Camera-type eye (tissue), 1 donor: ENCODE results near the gene KIF19. TPM values are rescaled to one million over a fixed set of nuclear protein-coding genes. Genes with fewer than 3 reads are reported as not detected.

Experiments used
- total RNA-seq: library from RNA; depleted of rRNA; stranded (reverse); fragments of >200 nt; gene quantifications from one replicate; pipeline ENCODE4 v1.2.3, GENCODE V29; 2014

Gene KIF19, protein sequence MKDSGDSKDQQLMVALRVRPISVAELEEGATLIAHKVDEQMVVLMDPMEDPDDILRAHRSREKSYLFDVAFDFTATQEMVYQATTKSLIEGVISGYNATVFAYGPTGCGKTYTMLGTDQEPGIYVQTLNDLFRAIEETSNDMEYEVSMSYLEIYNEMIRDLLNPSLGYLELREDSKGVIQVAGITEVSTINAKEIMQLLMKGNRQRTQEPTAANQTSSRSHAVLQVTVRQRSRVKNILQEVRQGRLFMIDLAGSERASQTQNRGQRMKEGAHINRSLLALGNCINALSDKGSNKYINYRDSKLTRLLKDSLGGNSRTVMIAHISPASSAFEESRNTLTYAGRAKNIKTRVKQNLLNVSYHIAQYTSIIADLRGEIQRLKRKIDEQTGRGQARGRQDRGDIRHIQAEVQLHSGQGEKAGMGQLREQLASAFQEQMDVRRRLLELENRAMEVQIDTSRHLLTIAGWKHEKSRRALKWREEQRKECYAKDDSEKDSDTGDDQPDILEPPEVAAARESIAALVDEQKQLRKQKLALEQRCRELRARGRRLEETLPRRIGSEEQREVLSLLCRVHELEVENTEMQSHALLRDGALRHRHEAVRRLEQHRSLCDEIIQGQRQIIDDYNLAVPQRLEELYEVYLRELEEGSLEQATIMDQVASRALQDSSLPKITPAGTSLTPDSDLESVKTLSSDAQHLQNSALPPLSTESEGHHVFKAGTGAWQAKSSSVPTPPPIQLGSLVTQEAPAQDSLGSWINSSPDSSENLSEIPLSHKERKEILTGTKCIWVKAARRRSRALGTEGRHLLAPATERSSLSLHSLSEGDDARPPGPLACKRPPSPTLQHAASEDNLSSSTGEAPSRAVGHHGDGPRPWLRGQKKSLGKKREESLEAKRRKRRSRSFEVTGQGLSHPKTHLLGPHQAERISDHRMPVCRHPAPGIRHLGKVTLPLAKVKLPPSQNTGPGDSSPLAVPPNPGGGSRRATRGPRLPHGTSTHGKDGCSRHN
- 18.6 TPM for total RNA-seq

DNA sequence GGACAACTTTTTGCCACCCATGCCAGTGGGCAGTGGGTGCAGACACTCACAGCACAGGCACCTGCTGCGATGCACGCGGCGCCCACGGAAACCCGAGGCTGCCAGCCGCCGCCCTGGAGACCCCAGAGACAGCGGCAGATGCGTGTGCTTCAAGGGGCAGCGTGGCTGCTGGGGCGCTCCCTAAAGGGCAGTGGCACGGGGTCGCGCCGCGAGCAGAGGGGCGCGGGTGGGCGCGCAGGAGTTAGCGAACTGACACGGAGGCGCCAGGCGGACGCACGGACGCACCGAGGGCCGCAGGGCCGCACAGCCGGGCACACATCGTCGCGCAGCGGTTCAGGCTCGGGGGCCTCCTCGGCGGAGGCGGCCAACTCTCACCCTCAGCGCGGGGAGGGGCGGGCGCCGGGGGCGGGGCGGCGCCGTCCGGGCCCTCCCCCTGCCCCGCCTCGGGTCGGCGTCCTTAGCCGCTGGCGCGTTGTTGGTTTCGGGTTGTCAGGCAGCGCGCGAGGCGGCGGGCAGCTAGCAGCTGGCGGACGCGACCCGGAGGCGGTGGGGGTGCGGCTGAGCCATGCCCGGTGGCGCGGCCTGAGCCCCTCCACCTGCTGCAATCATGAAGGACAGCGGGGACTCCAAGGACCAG, at the start of gene KIF19:
TSS of gene KIF19 (plus strand) at position 484 of the 637 bp plus-strand sequence. CDS start at position 608, 124 bp downstream.

DNA sequence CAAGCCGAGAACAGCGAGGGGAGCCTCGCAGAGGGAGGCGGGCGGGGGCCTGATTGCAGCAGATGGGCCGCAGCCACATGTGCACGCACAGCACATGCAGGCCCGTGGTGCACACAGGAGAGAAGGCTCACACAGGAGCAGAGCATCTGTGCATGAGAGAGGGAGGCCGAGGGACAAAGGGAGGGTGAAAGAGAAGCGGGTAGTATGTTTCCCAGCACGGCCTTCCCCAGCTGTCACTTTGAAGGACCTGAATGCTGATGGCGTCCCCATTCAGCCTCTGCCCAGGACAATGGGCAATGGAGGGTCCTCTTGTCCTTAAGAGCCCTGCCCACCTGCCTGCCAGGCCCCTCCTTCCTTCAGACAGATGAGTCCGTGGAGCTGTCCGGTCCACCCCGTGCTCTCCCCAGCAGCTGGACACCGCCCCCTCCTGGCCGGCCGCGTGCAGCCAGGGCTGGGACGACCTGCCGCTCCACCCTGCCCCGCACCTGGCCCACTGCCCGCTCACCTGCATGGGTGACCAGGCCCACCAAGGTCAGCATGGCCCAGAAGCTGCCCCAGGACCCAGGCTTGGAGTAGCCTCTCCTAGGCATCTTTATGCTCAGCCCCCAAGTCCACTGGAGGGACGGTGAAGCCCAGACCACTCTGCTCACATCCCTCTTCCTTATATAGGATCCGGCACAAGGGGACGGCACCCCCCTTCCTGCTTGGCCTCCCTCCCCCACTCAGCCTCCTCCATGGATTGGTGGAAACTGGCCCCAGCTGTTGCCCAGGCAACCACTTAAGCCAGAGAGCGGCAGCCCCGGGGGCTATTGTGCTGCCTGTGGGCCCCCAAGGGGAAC, 35.4 kb downstream of the KIF19 start, which contains the start of gene BTBD17:
TSS of gene BTBD17 (minus strand) at position 639 of the 839 bp plus-strand sequence. CDS start at position 590, 49 bp downstream.

DNA sequence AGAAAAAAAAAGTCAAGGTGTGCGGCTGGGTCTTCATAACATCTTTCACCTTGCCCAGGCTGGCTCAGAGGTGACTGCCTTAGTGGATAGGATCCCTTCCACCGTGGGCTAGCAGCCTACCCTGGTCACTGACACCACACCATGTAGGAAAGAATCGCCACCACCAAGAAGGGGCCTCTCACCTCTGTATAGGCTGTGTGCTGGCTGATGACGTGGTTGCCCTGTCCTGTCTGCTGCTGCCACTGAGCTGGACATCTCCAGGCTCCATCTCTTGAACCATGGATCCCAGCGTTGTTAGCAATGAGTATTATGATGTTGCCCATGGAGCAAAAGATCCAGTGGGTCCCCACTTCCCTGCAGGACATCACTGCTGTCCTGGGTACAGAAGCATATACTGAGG, 41.2 kb downstream of the KIF19 start, which contains the start of gene GPR142:
TSS of gene GPR142 (plus strand) at position 301 of the 400 bp plus-strand sequence. CDS start 2,035 bp downstream, outside the sequence.

Other genes with a start within 250 kb of the KIF19 start
- gene RPL38, start 122.5 kb upstream of the KIF19 start, total RNA-seq, result 214 TPM
- 52.5 TPM for gene TTYH2, start 112.7 kb upstream of the KIF19 start, total RNA-seq
- 0.44 TPM for gene DNAI2, start 52.0 kb upstream of the KIF19 start, total RNA-seq
- 8.9 TPM for gene BTBD17, start 35.6 kb downstream of the KIF19 start, total RNA-seq
- gene GPR142, start 41.3 kb downstream of the KIF19 start, total RNA-seq, result 0.44 TPM
- 23.6 TPM for gene GPRC5C, start 105.9 kb downstream of the KIF19 start, total RNA-seq
- 1.8 TPM for gene CD300A, start 140.4 kb downstream of the KIF19 start, total RNA-seq
- gene CD300LB, start 205.2 kb downstream of the KIF19 start, total RNA-seq, result 0.71 TPM
- not detected for gene CD300C, start 219.9 kb downstream of the KIF19 start, total RNA-seq
- gene CD300H, start 241.3 kb downstream of the KIF19 start, total RNA-seq, result not detected